Activated CD8-positive, alpha-beta memory T cell treated with anti-CD3 and anti-CD28 coated beads, Interleukin-2, amount 50 U/mL, for 24 hours (primary cell): ENCODE measurements around the gene RALA.
"Not testable (repeated sequence)": the region's sequence is repeated elsewhere in the genome, so short reads cannot be mapped to it uniquely, and the experiment has no call there.

Experiments used
- DNase-seq: peaks from one replicate; pipeline ENCODE4 v3.0.0-alpha.2; 2020; ENCODE audit errors: extremely low read depth

RALA gene

GRCh38 chr7:39683216-39683845 lies 60.0 kb downstream of the RALA start:
- no peak for DNase-seq

- DNase-seq, result no peak
Observed at GRCh38 chr7:39686261-39686924, 63.0 kb downstream of the RALA start.

- no peak for DNase-seq
Observed at GRCh38 chr7:39688611-39689480, 65.5 kb downstream of the RALA start.

- no peak for DNase-seq
Observed at GRCh38 chr7:39691821-39692220, 68.4 kb downstream of the RALA start.

- not testable (repeated sequence) for DNase-seq
Observed at GRCh38 chr7:39693086-39693485, 69.7 kb downstream of the RALA start.

GRCh38 chr7:39693812-39694211 lies 70.4 kb downstream of the RALA start:
- DNase-seq, result no peak

GRCh38 chr7:39695852-39696586 lies 72.6 kb downstream of the RALA start:
- DNase-seq, result no peak

- DNase-seq, result no peak
Observed at GRCh38 chr7:39696631-39697030, 73.3 kb downstream of the RALA start.

GRCh38 chr7:39697483-39697882 lies 74.1 kb downstream of the RALA start:
- no peak for DNase-seq

- DNase-seq, result no peak
Observed at GRCh38 chr7:39700165-39700564, 76.8 kb downstream of the RALA start.

- DNase-seq, result no peak
Observed at GRCh38 chr7:39700932-39701331, 77.6 kb downstream of the RALA start.

- DNase-seq, result no peak
Observed at GRCh38 chr7:39702133-39702532, 78.8 kb downstream of the RALA start.

- DNase-seq, result no peak
Observed at GRCh38 chr7:39703144-39703543, 79.8 kb downstream of the RALA start.

GRCh38 chr7:39709029-39709428 lies 85.7 kb downstream of the RALA start:
- no peak for DNase-seq

GRCh38 chr7:39709768-39710311 lies 86.5 kb downstream of the RALA start:
- DNase-seq, result no peak

GRCh38 chr7:39712751-39713150 lies 89.4 kb downstream of the RALA start:
- DNase-seq, result no peak

GRCh38 chr7:39714447-39715091 lies 91.2 kb downstream of the RALA start:
- DNase-seq, result no peak

GRCh38 chr7:39720586-39720985 lies 97.2 kb downstream of the RALA start:
- no peak for DNase-seq

GRCh38 chr7:39721345-39721744 lies 98.0 kb downstream of the RALA start:
- no peak for DNase-seq

- DNase-seq, result no peak
Observed at GRCh38 chr7:39721919-39722597, 98.7 kb downstream of the RALA start.
